SK-N-MC (cell line): ENCODE measurements around the gene PYDC1.

Source experiments
- DNase-seq: peaks from one replicate; pipeline ENCODE4 v3.0.0-alpha.2; 2011; ENCODE audit warnings: low read depth, low spot score
- H3K27ac ChIP-seq: fragments of 200-600 bp; sonication (generic); 2 replicates; pipeline ENCODE4 v1.5.1; 2016; ENCODE audit warnings: mixed run types
- H3K36me3 ChIP-seq: fragments of 200-600 bp; sonication (generic); 2 replicates; pipeline ENCODE4 v1.6.1; 2017; ENCODE audit warnings: antibody characterized with exemption, low read length, mixed read lengths; ENCODE audit not compliant: insufficient read depth
- H3K4me3 ChIP-seq: fragments of 200-600 bp; sonication (generic); 2 replicates; pipeline ENCODE4 v1.5.1; 2016
- H3K9ac ChIP-seq: fragments of 200-600 bp; sonication (generic); 2 replicates; pipeline ENCODE4 v1.8.0; 2017; ENCODE audit warnings: mixed run types, mixed read lengths; ENCODE audit not compliant: insufficient read length
- H3K9me3 ChIP-seq: fragments of 200-600 bp; sonication (generic); 2 replicates; pipeline ENCODE4 v1.6.1; 2017; ENCODE audit warnings: low read depth, mild to moderate bottlenecking, antibody characterized with exemption, low read length, moderate library complexity, mixed read lengths
- EZH2 ChIP-seq: fragments of 200-600 bp; sonication (generic); IDR thresholded peaks from one replicate; pipeline ENCODE4 v1.6.1; 2017; ENCODE audit warnings: antibody characterized with exemption
- FOXP2 ChIP-seq: optimal IDR thresholded peaks from 2 replicates; pipeline ENCODE3; 2011; ENCODE audit warnings: mild to moderate bottlenecking, moderate library complexity; ENCODE audit not compliant: insufficient read depth; ENCODE audit errors: extremely low read length, control extremely low read depth
- POLR2AphosphoS5 ChIP-seq: IDR thresholded peaks from 2 replicates; pipeline ENCODE4 v1.6.1; 2012; ENCODE audit warnings: mild to moderate bottlenecking, low read depth, low read length, borderline replicate concordance

The PYDC1 gene

DNA sequence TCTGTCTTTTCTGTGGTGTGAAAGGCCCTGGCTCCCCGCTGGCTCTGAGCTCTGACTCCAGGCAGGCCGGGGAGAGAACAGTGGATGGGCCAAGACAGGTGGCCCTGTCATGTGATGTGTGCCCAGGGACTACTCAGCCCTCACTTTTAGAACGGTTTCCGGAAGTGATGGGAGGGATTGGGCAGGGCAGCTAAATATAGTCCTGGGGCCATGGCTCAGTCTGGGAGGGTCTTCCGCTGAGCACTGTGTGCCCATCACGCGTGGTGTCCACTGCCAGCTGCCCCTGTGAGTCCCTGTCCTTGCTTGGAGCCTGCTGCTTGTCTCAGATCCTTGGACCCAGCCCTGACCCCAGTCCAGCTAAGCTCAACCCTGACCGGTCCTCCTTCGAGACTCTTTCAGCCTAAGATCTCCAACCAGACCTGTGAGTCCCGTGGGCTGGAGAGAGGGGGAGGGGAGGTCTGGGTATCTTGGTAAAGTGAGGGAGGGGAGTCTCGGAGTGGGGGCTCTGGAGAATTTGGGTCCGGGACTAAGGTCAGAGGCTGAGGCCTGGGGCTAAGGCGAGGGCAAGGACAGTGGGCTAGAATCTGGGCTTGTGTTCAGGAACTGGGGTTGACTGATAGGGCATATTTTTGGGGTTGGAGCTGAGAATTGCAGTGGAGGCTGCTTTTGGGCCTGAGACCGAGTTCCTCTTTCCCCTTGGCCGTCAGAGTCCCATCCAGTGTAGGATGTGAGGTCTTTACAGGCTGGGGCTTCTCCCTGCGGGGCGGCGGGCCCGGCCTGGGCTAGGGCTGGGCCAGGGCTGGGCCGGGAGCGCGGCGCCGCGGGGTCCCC lies 2.8 kb downstream of the PYDC1 start, which contains the start of gene TRIM72:
TRIM72 (plus strand) TSS at position 243 of the 831 bp plus-strand sequence. CDS start 620 bp downstream, outside the sequence.
- TF ChIP-seq POLR2AphosphoS5 = no peak
- TF ChIP-seq FOXP2 = no peak
- no peak for TF ChIP-seq EZH2
- DNase-seq = no peak
- H3K27ac ChIP-seq = no peak within 1 kb of the TSS
- H3K9ac ChIP-seq = no peak within 1 kb of the TSS
- H3K9me3 ChIP-seq = no peaks in the 10 kb centered on the region
- no peaks in the 10 kb centered on the region for H3K36me3 ChIP-seq
- no peak within 1 kb of the TSS for H3K4me3 ChIP-seq

- no peak overlapping the region for H3K9ac ChIP-seq
- no peak for DNase-seq
- no peaks in the 10 kb centered on the region for H3K36me3 ChIP-seq
- TF ChIP-seq EZH2 = no peak
- no peak for TF ChIP-seq POLR2AphosphoS5
- no peak for TF ChIP-seq FOXP2
- H3K4me3 ChIP-seq = no peak overlapping the region
- no peaks in the 10 kb centered on the region for H3K9me3 ChIP-seq
- no peak overlapping the region for H3K27ac ChIP-seq
These were observed 3.6 kb downstream of the PYDC1 start for GRCh38 chr16:31213342-31213741.

DNA sequence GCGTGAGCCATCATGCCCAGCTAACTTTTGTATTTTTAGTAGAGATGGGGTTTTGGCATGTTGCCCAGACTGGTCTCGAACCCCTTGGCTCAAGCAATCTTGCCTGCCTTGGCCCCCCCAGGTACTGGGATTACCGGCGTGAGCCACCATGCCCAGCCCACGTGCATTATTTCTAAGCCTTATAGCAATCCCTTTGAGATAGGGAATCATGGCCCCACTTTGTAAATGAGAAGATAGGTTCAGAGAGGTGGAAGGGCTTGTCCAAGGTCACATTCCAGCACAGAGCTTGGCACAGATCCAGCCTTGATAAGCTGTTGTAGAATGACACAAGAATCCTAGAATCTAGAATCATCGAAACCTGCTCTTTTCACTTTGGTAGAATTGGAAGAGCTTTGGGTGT lies 10.2 kb downstream of the PYDC1 start:
- no peak for DNase-seq
- no peaks in the 10 kb centered on the region for H3K36me3 ChIP-seq
- H3K4me3 ChIP-seq = no peak overlapping the region
- H3K9ac ChIP-seq = no peak overlapping the region
- H3K27ac ChIP-seq = no peak overlapping the region
- no peaks in the 10 kb centered on the region for H3K9me3 ChIP-seq
- TF ChIP-seq POLR2AphosphoS5 = no peak
- TF ChIP-seq EZH2 = no peak
- no peak for TF ChIP-seq FOXP2

DNA sequence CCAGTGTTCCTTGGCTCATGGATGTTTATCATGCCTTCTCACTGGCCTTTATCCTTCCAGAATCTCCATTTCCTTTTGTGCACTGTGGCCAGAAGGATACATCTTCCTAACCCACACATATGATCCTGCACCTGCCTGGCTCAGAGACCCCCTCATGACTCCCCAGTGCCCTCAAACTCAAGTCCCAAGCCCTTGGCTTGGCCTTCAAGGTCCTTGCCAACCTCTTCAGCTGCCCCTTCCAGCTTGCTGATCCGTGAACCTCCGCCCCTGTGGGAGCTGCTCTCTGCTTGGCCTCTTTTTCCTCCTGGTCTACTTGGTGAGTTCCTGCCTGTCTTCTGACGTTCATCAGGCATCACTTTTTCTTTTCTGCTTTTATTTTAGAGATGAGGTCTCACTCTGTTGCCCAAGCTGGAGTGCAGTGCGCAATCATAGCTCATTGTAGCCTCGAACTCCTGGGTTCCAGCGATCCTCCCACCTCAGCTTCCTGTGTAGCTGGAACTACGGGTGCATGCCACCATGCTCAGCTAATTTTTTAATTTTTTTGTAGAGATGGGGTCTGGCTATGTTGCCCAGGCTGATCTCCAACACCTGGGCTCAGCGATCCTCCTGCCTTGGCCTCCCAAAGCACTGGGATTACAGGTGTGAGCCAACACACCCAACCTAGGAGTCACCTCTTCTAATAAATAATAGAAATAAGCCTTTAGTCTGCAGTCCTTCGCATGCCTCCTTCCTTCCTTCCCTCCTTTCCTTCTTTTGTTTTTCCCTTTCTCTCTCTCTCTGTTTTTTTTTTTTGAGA lies 11.9 kb downstream of the PYDC1 start:
- Histone ChIP-seq H3K27ac (no peak overlapping the region), H3K9ac (no peak overlapping the region), H3K9me3 (no peaks in the 10 kb centered on the region), H3K4me3 (no peak overlapping the region), H3K36me3 (no peaks in the 10 kb centered on the region)
- no peak for DNase-seq
- TF ChIP-seq POLR2AphosphoS5 = no peak
- no peak for TF ChIP-seq FOXP2
- no peak for TF ChIP-seq EZH2

DNA sequence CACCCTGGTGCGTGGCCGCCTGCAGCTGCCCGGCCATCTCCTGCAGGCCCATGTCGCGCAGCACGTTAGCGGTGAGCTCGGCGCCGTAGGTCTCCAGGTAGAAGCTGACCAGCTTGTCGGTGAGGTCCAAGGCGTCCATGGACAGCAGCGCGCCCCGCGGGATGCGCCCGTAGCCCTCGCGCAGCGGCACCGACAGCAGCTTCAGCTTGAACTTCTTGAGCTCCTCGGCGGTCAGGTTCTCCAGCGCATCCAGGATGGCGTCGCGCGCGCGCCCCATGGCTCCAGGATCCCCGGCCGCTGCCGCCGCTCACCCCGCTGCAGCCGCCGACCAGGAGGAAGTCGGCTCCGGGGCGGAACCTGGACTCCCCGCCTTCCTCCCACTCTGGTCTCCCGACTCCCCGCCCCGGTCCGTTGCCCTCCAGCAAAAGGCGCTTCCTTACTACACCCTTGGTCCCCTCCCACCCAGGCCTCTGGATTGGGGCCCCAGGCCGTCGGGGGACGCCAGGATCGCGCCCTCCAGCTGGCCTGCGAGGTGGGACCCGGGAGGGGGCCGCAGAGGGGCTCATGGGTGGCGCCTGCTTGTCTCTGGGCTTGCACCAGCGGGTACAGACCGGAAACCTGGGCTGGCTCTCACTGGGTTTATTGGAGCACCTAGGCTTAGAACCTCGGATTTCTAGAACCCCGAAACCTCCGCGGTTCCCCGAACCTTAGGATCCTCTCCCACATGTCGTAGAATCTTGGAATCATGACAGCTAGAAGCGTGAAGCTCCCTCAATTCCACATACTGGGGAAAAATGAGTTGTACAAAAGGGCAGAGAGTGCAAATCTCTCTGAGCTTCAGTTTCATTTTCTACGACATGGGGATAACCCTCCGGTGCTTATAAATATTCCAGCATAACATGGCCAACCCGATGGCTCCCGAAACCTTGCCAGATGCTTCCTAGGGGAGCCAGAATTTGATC lies 14.2 kb downstream of the PYDC1 start, which contains the start of gene PYCARD:
PYCARD (minus strand) TSS at position 347 of the 962 bp plus-strand sequence; CDS start at position 277, 70 bp downstream.
- no peaks in the 10 kb centered on the region for H3K9me3 ChIP-seq
- TF ChIP-seq FOXP2 (no peak), POLR2AphosphoS5 (no peak), EZH2 (no peak)
- H3K9ac ChIP-seq = no peak within 1 kb of the TSS
- DNase-seq = no peak
- H3K4me3 ChIP-seq = no peak within 1 kb of the TSS
- H3K27ac ChIP-seq = peak within 1 kb of the TSS; percentile 5; the same call in 1 of the 2 replicates
- H3K36me3 ChIP-seq = no peaks in the 10 kb centered on the region

- TF ChIP-seq EZH2 (no peak), POLR2AphosphoS5 (peak; percentile 42; the same call in 1 of the 2 replicates)
- DNase-seq = no peak
- Histone ChIP-seq H3K9me3 (no peaks in the 10 kb centered on the region), H3K4me3 (no peak overlapping the region), H3K27ac (no peak overlapping the region), H3K9ac (no peak overlapping the region), H3K36me3 (0 out of 2 replicates have a peak, but pooled peaks cover under 1% of the 10 kb centered on the region)
These were observed 15.1 kb downstream of the PYDC1 start for GRCh38 chr16:31201582-31202413.
